Choroid plexus epithelial cell (primary cell): Measurements from ENCODE around the gene TRMU.

Experiments used
- DNase-seq: peaks from one replicate; pipeline ENCODE4 v3.0.0-alpha.2; 2010; ENCODE audit warnings: low read depth
- H3K4me3 ChIP-seq: 2 replicates; pipeline ENCODE4 v1.5.1; 2011; ENCODE audit warnings: low read depth, mild to moderate bottlenecking, control low read depth, low read length, moderate library complexity
- CTCF ChIP-seq: conservative IDR thresholded peaks from 2 replicates; pipeline ENCODE4 v1.5.1; 2011; ENCODE audit warnings: low read depth, mild to moderate bottlenecking, control low read depth, inconsistent platforms, low read length, moderate library complexity

TRMU gene

GRCh38 chr22:46347646-46348045 is 12.1 kb downstream of the TRMU start:
- DNase-seq: no peak
- TF ChIP-seq CTCF: no peak
- H3K4me3 ChIP-seq: no peak overlapping the region

DNA sequence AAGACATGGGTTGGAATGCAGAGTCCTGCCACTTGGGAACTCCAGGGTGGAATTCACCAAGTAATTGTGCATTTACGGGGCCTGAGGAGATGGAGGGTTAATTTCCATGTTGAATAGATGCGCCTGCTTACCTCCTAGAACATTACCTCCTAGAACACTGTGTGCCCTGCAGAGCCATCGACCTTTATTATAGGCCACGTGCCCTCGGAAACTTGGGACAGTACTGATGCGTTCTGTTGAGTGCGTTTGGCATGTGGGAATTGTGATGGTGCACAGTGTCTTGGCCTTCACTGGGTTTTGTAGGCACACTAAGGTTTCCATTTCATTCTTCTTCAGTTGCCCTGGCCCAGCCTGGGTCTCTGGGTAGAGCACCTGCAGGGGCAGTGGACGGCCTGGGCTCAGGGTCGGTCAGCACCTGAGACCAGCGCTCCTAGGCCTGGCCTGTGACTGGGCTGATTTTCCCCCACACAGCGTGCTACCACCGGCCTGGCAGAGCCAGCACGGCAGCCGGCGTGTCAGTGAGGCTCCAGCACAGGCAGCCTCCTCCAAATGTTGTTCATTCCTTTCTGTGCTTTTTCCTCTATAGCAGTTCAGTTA is 12.7 kb downstream of the TRMU start:
- no peak for DNase-seq
- no peak for TF ChIP-seq CTCF
- H3K4me3 ChIP-seq: no peak overlapping the region

DNA sequence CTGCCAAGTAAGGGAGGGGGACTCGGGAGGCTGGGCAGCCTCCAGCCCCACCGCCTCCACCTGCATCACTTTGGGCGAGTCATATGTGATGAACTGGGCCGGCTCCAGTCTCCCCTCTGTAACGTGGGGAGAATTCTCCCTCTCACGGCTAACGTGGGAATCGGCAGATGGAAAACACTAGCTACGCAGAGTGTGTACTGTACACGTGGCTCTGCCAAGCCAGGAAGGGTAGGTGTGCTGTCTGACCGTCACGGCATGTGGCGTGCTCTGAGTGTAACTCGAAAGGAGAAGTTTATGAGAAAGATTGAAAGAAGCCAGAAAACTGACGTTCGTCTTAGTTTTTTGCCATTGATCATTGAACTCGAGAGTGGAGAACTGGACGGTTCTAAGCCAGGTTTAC is 13.7 kb downstream of the TRMU start:
- no peak overlapping the region for H3K4me3 ChIP-seq
- DNase-seq: no peak
- no peak for TF ChIP-seq CTCF

DNA sequence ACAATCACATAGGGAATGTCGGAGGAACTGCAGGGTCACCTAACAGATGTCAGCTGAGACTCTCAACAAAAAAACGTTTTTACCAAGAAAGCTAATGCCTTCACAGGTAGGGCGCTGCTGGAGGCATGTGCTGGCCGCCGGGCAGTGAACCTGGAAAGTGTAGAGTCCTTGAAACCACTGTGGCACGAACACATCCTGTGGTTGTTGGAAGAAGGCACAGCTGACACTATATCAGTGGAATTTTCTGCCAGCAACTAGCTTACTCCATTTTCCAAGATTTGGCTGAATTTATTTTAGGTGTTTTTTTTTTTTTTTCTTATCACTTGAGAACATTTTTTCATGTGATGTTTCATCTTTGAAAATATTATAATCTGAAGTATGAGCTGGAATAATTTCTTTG is 14.2 kb downstream of the TRMU start:
- H3K4me3 ChIP-seq: no peak overlapping the region
- DNase-seq: no peak
- no peak for TF ChIP-seq CTCF

DNA sequence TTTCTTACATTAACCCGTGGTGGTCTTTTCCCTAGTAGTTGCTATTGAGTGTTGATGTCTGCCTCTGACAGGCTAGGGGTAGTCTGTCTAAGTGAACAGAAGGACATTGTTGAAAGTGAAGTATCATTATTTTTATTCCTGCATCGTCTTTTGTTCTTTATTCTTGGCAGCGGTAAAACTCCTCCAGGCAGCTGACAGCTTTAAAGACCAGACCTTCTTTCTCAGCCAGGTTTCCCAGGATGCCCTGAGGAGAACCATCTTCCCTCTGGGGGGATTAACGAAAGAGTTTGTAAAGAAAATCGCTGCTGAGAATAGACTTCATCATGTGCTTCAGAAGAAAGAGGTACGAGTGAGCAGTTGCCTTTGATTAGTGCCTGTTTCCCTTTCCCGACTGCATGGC is 14.6 kb downstream of the TRMU start:
- no peak for DNase-seq
- TF ChIP-seq CTCF: no peak
- no peak overlapping the region for H3K4me3 ChIP-seq

DNA sequence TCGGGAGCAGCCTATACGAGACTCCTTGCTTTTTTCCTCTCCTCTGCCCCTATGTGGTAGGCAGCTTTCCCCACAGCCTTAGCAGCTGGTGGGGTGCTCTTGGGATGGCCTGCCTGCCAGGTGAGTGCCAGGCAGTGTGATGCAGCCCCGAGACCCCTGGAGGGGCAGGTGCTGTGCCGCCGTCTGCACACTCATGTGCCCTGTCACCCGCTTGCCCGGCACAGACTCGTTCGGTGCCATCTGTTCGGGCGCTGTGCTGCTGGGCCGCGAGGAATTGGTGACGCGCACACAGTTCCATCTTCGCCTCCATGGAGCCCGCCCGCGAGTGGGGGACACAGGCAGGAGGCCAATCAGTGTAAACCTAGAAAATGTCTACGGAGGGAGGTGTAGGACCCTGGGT is 15.1 kb downstream of the TRMU start:
- DNase-seq: no peak
- TF ChIP-seq CTCF: no peak
- H3K4me3 ChIP-seq: no peak overlapping the region

- DNase-seq: no peak
- no peak overlapping the region for H3K4me3 ChIP-seq
- no peak for TF ChIP-seq CTCF
Measured at GRCh38 chr22:46351131-46351735, 15.7 kb downstream of the TRMU start.
